ENCODE data around the gene DCD.

The DCD gene

DNA sequence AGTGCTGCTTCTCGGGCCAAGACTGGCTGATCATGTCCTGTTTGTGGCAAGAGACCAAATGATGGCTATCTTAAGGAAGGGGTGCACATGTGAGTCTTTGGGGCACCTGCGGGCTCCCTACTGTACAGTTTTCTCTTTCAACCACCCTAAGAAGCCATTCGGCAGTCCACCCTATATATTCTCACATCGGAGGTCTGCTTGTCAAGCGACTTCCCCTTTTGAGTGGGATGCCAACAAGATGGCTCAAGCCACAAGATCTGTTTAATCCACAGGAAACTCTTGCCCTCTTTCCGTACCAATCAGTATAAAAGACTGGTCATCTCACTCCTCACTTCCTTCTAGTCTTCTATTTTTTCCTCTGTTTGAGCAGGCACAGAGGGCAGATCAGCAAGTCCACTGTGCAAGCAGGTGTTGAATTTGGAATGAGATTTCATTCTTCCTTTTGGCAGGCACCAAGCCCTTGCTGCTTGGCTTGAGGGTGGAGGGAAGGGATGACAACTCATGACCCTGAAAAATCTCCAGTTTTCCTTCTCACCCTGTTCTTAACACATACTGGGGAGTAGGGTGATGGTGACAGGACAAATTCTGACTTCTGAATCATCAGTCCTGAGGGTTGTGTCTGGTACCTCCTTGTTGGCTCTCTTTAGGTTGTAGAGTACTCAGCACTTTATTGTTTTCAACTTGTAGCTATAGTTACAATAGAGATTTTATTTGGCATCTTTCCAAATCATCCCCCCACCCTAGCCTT is 31.1 kb downstream of the DCD start:
- Histone ChIP-seq H3K4me2 (ENCODE audit: low read length) (no peak overlapping the region), H3F3A (ENCODE audit: control insufficient read depth, insufficient read depth) (no peaks in the 10 kb centered on the region), H3K4me1 (ENCODE audit: control insufficient read depth, low read length) (no peaks in the 10 kb centered on the region), H3K36me3 (ENCODE audit: control insufficient read depth, low read length) (no peaks in the 10 kb centered on the region), H3K9me2 (replicated peaks; ENCODE audit: control insufficient read depth, low read length) (no peaks in the 10 kb centered on the region), H3K27ac (ENCODE audit: low read depth, low read length) (no peak overlapping the region), H3K4me3 (ENCODE audit: low read length) (no peak overlapping the region), H3K9me3 (ENCODE audit: control insufficient read depth, insufficient read depth, low read length) (no peaks in the 10 kb centered on the region), H4K20me1 (ENCODE audit: control insufficient read depth, insufficient read depth, low read depth, low read length) (no peaks in the 10 kb centered on the region), H3K79me2 (ENCODE audit: control insufficient read depth, low read length) (no peaks in the 10 kb centered on the region), H3K27me3 (ENCODE audit: control insufficient read depth, low read length) (peaks cover 34% of the 10 kb centered on the region)
- no peak for TF ChIP-seq EZH2phosphoT487 (IDR thresholded peaks at IDR 0.05; ENCODE audit: borderline replicate concordance, low read length)
- TF ChIP-seq, protein P1, sequence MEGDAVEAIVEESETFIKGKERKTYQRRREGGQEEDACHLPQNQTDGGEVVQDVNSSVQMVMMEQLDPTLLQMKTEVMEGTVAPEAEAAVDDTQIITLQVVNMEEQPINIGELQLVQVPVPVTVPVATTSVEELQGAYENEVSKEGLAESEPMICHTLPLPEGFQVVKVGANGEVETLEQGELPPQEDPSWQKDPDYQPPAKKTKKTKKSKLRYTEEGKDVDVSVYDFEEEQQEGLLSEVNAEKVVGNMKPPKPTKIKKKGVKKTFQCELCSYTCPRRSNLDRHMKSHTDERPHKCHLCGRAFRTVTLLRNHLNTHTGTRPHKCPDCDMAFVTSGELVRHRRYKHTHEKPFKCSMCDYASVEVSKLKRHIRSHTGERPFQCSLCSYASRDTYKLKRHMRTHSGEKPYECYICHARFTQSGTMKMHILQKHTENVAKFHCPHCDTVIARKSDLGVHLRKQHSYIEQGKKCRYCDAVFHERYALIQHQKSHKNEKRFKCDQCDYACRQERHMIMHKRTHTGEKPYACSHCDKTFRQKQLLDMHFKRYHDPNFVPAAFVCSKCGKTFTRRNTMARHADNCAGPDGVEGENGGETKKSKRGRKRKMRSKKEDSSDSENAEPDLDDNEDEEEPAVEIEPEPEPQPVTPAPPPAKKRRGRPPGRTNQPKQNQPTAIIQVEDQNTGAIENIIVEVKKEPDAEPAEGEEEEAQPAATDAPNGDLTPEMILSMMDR (IDR thresholded peaks at IDR 0.05; ENCODE audit: low read depth, low read length, poor library complexity, severe bottlenecking): no peak

GRCh38 chr12:54612225-54612750 is 35.9 kb downstream of the DCD start:
- H4K20me1 ChIP-seq (ENCODE audit: control insufficient read depth, insufficient read depth, low read depth, low read length): no peaks in the 10 kb centered on the region
- no peaks in the 10 kb centered on the region for H3K36me3 ChIP-seq (ENCODE audit: control insufficient read depth, low read length)
- no peaks in the 10 kb centered on the region for H3K9me2 ChIP-seq (replicated peaks; ENCODE audit: control insufficient read depth, low read length)
- H3K27ac ChIP-seq (ENCODE audit: low read depth, low read length): no peak overlapping the region
- no peaks in the 10 kb centered on the region for H3F3A ChIP-seq (ENCODE audit: control insufficient read depth, insufficient read depth)
- TF ChIP-seq, protein P1 (IDR thresholded peaks at IDR 0.05; ENCODE audit: low read depth, low read length, poor library complexity, severe bottlenecking): no peak
- no peak for TF ChIP-seq EZH2phosphoT487 (IDR thresholded peaks at IDR 0.05; ENCODE audit: borderline replicate concordance, low read length)
- H3K27me3 ChIP-seq (ENCODE audit: control insufficient read depth, low read length): peaks cover 44% of the 10 kb centered on the region
- no peak overlapping the region for H3K4me2 ChIP-seq (ENCODE audit: low read length)
- H3K9me3 ChIP-seq (ENCODE audit: control insufficient read depth, insufficient read depth, low read length): no peaks in the 10 kb centered on the region
- H3K79me2 ChIP-seq (ENCODE audit: control insufficient read depth, low read length): no peaks in the 10 kb centered on the region
- H3K4me3 ChIP-seq (ENCODE audit: low read length): no peak overlapping the region
- no peaks in the 10 kb centered on the region for H3K4me1 ChIP-seq (ENCODE audit: control insufficient read depth, low read length)

GRCh38 chr12:54611715-54612149 is 36.4 kb downstream of the DCD start:
- Histone ChIP-seq H3K4me3 (ENCODE audit: low read length) (no peak overlapping the region), H3K27me3 (ENCODE audit: control insufficient read depth, low read length) (peaks cover 48% of the 10 kb centered on the region), H3K9me3 (ENCODE audit: control insufficient read depth, insufficient read depth, low read length) (no peaks in the 10 kb centered on the region), H3K4me2 (ENCODE audit: low read length) (no peak overlapping the region), H3F3A (ENCODE audit: control insufficient read depth, insufficient read depth) (no peaks in the 10 kb centered on the region), H3K9me2 (replicated peaks; ENCODE audit: control insufficient read depth, low read length) (no peaks in the 10 kb centered on the region), H4K20me1 (ENCODE audit: control insufficient read depth, insufficient read depth, low read depth, low read length) (no peaks in the 10 kb centered on the region), H3K27ac (ENCODE audit: low read depth, low read length) (no peak overlapping the region), H3K4me1 (ENCODE audit: control insufficient read depth, low read length) (no peaks in the 10 kb centered on the region), H3K79me2 (ENCODE audit: control insufficient read depth, low read length) (no peaks in the 10 kb centered on the region), H3K36me3 (ENCODE audit: control insufficient read depth, low read length) (no peaks in the 10 kb centered on the region)
- TF ChIP-seq, protein P1 (IDR thresholded peaks at IDR 0.05; ENCODE audit: low read depth, low read length, poor library complexity, severe bottlenecking): no peak
- TF ChIP-seq EZH2phosphoT487 (IDR thresholded peaks at IDR 0.05; ENCODE audit: borderline replicate concordance, low read length): no peak

Measured in DOHH2 (cell line).